Stimulated activated CD8-positive, alpha-beta memory T cell treated with anti-CD3 and anti-CD28 coated beads, Interleukin-15, amount 100 ng/mL, for 4 hours (primary cell): ENCODE data around the gene SPDYE4.

Experiments
- DNase-seq, 2 donors: peaks; one replicate each; pipeline ENCODE4 v3.0.0-alpha.2; 2020; ENCODE audit warnings: low read depth in 2 of 2

SPDYE4 gene

DNA sequence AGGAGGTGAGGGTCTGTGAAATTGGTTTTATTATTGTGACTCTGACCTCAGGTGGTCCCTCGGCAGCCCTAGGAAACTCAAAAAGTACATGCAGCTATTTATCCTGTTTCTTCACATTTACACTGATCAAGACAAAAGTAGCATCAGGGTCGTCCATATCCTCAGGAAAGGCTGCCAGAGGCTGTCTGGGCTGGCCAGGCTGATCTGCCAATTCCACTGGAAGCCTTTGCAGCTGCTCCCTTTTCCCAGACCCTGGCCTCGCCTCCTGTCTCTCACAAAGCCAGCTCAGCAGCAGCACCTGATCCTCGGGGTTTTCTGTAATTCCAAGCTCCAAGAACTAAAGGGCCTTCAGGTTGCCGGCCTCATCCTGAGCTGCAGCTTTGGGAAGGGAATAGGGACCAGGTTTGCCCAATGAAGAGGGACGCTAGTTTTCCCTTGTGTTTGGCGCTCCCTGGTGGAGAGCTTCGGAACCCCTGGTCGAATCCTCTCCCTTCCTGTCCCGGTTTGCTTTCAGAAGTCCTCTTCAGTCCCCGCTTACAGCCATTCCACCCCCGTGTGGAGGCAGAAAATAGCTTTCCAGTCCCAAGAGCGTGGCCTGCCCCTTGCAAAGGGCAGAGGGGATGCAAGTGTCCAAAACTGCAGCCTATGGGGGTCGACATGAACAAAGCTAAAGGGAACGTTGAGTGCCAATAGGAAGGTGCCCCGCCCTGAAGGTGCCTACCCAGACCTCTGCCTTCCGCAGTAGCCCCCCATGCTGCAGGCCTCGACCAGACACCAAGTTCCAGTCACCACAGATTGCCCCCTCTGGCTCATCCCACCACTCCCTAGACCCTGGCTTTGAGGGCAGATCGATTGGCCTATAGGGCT, 27.4 kb upstream of the SPDYE4 start:
- DNase-seq = peak; percentile 10 to 23

- no peak for DNase-seq
Measured at GRCh38 chr17:8782176-8782575, 23.8 kb upstream of the SPDYE4 start.

- DNase-seq = no peak
Measured at GRCh38 chr17:8781776-8782175, 23.4 kb upstream of the SPDYE4 start.

DNA sequence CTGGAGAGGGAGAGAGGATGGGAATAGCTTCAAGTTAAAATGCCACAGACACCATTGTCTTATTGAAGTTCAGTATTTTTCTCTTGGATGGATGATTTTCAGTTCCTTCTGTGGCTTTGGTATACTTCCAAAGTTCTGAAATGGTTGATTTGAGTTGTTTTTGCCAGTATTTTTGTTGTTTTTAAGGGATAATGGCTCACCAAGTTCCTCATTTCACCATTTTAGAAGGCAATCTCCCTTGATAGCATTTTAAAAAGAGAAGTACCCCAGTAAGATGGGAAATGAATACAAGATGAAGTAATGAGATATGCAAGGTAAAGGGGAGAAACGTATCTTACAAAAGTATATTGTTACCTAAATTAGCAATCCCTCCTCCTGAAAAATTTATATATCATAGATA, 18.5 kb upstream of the SPDYE4 start:
- DNase-seq = no peak

DNA sequence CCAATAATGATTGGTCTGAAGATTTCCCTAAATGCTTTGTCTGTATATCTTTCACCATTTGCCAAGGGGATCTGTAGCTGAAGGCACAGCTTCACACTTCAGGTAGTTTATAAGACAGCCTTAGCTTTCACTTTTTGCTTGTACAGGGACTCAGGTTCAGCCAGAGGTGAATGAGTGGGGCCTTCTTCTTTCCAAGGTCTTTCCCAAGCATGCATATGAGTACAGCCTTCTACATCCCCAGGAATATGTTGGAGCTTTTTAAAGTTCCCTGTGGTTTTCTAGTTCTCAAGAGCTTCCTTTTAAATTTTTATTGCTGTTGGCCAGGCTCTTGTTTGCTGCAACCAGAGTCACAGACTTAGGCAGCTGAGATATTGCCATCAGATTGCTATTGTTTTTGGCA, 17.9 kb upstream of the SPDYE4 start:
- no peak for DNase-seq

DNA sequence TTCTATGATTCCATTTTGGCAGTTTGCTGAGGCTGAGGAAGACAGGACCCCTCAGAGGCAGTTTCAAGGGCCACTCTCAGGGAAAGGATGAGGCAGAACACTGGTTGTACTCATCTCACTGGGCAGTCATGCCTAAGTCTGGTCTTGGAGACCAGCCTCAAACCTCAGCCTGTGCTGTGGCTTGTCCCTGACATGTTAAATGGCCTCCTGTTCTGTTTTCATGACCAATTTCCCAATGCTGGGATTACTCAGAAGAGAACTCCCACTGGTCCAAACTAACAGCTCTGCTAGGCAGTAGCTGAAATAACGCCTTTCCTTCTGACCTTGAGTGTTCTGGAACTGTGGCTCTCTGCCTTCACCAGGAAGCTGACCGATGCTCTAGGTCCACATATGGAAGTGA, 8.4 kb upstream of the SPDYE4 start:
- no peak for DNase-seq

GRCh38 chr17:8762012-8762411, 3.7 kb upstream of the SPDYE4 start:
- DNase-seq = no peak

GRCh38 chr17:8757189-8757588, 1.2 kb downstream of the SPDYE4 start:
- no peak for DNase-seq

DNA sequence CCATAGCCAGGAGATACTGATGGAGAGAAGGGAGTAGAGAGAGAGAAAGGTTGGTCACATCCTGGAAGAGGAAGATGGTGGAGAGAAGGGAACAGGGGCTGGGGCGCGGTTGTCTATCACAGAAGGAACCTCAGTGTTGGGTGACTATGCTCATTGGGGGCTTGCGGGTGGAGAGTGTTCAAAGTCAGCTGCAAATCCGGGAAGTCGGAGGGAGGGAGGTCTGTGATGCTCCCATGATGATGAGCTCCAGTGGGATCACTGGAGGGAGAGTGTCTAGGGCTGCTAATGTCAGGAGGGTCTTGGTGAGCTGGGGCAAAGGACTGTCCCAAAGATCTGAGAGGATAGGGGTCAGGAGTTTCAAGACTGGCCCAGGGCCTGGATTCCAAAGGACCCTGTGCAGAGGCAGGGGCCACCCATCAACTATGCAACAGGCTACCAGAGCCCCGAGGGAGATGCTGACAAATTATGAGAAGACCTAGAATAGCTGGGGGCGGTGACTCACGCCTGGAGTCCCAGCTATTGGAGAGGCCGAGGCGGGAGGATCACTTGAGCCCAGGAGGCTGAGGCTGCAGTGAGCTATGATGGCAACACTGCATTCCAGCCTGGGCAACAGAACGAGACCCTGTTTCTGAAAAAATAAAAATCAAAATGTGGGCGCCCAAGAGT, 2.6 kb downstream of the SPDYE4 start:
- no peak for DNase-seq

DNA sequence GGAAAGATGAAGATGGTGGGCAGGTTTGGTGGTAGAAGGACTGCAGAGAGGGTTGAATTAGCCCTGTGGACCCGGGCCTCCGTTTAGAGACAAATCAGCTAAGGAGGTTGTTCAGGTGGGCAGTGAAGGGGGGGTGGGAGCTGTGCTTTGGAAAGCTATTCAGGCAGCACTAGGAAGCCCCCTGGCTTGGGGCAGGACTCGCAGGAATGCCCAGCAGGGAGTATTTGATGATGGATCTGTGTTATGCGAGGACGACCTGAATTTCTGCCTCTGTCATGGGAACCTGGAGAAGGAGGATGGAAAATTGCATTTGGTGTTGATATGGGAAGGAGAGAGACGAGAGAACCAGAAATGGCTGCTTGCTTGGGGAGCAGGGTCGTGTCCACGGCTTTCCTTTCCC, 3.5 kb downstream of the SPDYE4 start:
- no peak for DNase-seq

DNA sequence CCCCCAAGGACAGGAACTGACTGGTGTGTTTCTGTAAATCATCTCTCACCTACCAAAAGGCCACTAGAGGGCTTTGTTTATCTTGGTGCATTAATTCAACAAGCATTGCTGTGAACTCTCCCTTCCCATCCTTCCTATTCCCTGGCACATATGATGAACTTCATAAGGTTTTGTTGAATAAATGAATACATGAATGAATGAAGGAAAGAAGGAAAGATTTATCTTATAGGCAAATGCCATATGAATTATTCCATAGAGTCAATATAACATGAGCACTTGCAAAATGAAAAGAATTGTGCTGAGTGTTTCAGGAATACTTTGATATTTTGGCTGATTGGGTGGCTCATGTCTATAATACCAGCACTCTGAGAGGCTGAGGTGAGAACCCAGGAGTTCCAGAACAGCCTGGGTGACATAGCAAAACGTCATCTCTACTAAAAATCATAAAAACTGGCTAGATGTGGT, 4.3 kb downstream of the SPDYE4 start:
- no peak for DNase-seq

DNA sequence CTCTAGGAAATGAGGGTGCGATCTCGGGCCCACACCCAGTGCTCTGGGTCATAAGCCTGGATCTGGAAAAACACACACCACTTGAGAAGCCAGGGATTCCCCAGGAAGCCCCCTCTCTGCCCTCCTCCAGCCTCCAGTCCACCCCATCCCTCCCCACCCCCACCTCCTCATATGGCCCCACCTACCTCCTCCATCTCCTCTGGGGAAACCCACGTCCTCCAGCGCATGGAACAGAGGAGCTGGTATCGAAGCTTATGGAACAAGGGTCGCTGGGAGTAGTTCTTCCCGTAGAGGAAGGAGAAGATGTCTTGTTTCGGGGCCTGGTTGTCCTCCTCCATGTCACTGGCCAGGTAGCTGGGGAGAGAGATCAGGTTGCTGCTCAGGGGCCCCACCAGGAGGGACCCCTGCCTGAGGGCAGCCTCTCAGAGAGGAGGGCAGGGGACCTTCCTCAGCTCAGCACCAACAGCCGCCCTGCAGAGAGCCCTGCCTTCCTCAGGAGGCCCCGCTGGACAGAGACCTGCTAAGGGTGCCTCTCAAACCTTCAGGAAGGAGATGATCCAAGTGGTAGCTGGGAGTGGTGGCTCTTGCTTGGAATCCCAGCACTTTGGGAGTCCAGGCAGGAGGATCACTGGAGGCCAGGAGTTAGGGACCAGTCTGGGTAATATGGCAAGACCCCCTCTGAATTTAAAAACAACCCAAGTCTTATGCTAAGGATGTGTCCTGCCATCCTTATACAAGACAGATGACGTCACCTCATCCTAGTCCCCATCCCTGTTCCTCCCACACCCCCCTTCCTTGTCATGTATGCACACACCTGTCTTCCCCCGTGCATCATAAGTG, 5.0 kb downstream of the SPDYE4 start:
- no peak for DNase-seq

DNA sequence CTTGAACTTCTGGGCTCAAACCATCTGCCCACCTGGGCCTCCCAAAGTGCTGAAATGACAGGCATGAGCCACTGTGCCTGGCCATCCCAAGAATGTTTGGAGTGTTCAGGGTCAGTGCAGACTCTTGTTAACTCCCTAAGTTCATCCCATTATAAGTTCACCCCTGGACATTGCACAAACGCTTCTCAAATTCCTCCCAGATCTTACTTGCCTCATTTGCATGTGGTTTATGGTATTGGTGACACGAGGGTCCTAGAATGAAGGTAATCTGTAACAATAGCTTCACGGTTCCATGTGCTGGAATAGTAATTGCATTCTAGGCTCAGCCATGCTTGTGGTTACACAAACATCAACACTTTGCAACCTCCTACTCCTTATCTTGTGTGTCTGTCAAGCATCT, 8.7 kb downstream of the SPDYE4 start:
- DNase-seq = no peak

- DNase-seq = no peak
Measured at GRCh38 chr17:8747742-8748141, 10.6 kb downstream of the SPDYE4 start.

- DNase-seq = no peak
Measured at GRCh38 chr17:8746501-8747236, 11.7 kb downstream of the SPDYE4 start.

- DNase-seq = peak; percentile 56 to 64
Measured at GRCh38 chr17:8745586-8746500, 12.5 kb downstream of the SPDYE4 start.

GRCh38 chr17:8744086-8744785, 14.1 kb downstream of the SPDYE4 start:
- no peak for DNase-seq

DNA sequence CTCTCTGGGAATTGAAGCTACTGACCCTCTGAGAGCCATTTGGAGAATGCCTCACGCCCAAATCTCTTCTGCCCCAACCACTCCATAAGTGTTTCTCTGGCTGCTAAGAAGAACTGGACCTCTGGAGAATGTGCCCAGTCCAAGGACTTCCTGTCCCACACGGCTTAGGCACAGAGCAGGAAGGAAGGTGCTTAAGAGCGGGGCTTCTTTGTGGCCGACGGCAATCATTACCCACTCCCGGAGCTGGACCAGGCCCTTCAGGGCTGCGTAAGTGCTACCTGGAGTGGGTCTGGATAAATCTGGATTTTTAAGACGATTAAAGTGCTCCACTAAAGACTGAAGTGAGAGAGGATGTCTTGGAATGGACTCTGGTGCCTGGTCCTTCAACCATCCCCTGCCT, 15.5 kb downstream of the SPDYE4 start:
- DNase-seq = no peak

DNA sequence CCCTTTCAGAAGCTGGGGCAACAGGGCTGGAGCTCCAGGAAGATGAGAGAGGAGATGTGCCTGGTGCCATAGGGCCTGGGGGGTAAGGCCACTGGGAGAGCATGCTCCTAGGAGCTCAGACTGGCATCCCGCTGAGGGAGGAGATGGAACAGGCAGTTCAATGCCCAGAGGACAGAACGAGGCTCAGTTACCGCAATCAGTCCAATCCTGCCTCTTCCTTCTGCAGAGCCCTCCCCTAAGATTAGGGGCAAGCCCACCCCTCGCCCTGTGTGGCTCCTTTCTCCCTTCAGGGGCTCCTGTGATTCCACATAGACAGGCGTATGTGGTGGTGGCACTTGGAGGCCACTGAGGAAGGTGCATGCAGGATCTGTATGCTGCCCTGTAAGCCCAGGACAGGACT, 16.1 kb downstream of the SPDYE4 start:
- no peak for DNase-seq

DNA sequence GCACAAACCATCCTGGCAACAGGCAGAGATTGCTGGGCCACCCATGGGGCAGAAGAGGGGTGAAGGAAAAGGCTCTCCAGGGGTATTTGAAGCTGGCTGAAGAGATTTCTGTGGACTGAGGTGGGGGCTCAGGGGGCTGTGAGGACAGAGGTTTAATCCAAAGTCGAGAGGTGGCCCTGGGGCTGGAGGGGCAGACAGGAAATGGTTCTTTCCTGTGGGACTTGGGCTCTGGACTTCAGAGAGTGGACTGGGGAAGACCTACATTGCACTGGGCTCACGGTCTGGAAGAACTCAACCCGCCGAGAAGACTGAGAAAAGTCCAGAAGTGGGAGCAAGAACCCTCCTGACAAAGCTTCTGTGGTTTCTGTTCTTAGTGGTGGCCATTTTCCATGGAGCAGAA, 16.6 kb downstream of the SPDYE4 start:
- no peak for DNase-seq
